LNCAP (cell line): Measurements from ENCODE around the gene MASP1.

Experiments used
- TF ChIP-seq, protein P1 (sequence below): fragments of 450-650 bp; IDR thresholded peaks from 2 replicates; pipeline ENCODE4 v1.5.1; 2017; ENCODE audit warnings: mild to moderate bottlenecking

Gene MASP1

DNA sequence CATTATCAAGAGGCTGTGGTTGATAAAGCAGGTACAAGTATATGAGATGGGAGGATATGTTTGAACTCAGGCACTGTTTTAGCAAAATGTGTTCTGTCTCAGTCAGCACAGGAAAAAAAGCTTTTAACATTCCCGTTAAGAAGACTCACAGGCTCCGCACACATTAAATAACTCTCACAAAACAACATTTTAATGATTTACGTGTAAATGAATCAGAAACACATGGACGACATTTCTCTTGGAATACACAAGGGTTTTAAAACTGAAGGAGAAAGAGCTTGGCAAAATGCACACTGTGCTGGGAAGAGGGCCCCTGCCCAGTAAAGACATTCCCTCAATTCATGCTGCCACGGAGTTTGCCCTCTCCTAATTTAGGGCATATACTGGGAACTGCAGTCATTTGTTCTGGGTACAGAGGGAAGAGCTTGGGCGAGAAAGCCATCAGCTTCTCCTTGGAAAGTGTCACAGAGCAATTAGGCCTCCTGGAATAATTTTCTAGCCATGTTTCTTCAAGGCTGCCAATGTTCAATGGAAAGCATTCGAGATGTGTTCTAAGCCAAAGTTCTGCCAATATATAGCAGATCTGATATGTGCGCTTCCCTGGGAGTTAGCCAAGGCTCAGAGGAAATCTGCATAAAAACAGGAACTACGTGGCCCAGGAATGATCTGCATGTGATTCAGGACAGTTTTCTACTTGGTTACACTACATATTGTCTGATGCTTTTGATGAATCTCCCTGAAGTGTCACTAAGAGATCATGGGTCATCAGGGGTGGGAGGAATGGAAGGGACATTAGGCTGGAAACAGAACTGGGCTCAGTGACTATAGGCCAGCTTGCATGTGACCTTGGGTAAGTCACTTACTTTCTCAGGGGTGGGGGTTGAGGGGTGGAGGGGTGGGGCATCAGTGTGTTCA, 2.2 kb upstream of the MASP1 start:
- TF ChIP-seq, protein P1, sequence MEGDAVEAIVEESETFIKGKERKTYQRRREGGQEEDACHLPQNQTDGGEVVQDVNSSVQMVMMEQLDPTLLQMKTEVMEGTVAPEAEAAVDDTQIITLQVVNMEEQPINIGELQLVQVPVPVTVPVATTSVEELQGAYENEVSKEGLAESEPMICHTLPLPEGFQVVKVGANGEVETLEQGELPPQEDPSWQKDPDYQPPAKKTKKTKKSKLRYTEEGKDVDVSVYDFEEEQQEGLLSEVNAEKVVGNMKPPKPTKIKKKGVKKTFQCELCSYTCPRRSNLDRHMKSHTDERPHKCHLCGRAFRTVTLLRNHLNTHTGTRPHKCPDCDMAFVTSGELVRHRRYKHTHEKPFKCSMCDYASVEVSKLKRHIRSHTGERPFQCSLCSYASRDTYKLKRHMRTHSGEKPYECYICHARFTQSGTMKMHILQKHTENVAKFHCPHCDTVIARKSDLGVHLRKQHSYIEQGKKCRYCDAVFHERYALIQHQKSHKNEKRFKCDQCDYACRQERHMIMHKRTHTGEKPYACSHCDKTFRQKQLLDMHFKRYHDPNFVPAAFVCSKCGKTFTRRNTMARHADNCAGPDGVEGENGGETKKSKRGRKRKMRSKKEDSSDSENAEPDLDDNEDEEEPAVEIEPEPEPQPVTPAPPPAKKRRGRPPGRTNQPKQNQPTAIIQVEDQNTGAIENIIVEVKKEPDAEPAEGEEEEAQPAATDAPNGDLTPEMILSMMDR: no peak

DNA sequence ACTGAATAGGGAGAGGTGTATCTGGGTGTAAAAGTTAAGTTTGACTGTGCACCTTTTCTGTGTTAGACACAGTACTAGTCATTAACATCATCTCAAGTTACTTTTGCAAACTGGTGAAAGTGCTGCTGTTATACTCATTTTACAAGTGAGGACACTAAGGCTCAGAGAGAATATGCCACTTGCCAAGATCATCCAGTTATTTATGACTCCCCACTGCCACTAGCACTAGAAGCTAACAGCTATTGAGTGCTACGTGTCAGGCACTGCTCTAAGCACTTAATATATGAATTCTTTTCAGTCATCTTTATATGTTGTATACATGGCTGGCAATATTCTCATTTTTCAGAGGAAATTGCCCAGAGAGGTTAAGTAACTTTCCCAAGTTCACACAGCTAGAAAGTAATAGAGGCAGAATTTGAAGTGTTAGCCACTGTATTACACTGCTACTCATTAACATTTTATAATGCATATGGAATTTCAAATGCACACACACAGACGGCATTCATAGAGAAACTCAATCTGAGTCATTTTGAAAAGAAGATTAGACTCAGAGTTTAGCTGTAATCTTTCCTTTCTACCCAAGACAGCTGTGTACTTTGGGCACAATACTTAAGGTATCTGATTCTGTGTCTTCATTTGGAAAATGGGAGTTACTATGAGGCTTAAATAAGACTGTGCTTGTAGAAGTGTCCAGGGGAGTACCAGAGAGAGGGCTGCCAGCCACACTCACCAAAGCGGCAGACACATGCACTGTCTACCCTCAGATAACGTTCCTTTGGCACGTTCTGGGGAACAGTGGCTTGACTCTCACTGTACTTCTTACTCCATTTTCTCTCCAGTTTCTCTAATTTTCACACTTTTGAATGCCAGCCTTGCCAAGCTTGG, 1.3 kb upstream of the MASP1 start:
- TF ChIP-seq, protein P1: no peak

DNA sequence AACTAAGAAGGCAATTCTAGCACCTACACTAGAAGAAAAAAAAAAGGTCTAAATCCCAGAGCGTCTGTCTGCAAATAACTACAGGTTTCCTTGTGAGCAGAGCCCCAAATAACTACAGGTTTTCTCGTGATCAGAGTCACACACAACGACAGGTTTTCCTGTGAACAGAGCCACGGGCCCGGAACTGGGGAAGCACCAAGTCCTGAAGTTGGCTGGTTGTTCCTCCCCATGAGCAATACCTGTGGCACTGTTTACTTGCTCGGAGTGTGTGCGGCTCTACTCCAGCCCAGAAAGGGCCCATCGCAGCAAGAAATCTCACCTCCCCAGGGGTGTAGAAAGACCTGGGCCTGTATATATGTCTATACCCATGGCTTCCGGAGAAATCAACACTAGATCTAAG, 644 bp upstream of the MASP1 start:
- TF ChIP-seq, protein P1: no peak

DNA sequence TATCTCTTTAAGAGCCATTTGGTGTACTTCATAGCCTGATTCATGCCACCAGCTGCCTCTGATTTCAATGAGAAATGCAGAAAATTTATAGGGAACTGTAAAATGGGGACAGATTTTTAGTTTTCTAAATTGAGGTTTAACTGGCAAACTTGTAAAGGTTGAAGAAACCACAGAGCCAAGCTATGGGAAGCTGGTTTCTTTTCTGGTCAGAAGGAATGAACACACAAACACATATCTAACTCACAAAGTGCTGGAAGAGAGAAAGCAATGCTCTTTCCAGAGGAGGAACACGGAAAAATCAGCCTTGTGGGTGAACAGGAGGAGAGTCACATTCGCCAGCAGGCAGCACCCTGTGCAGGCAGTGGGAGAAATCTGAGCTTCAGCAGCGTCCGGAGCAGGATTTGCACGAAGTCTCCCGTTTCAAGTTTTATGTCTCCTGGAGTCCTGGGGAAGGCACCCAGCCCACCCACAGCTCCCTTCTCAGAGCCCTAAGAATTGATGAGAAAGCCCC, 481 bp downstream of the MASP1 start:
- TF ChIP-seq, protein P1: no peak

DNA sequence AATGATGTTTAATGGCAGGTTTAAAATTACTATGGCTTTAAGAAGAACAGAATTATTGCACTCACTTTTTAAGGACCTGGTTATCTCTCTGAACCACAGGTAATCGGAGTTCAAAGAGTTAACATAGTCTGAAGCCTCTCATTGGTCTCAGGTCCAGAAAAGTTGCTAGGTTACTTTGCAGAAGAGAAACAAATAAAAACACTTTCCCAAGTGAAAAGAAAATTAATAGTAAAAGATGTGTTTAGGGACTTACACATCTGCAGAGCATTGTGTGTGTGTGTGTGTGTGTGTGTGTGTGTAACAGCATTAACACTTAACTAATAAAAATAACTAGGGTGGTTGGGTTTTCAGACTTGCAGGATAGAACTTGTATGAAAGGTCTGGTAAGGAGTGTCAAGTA, 1.0 kb downstream of the MASP1 start:
- TF ChIP-seq, protein P1: no peak

DNA sequence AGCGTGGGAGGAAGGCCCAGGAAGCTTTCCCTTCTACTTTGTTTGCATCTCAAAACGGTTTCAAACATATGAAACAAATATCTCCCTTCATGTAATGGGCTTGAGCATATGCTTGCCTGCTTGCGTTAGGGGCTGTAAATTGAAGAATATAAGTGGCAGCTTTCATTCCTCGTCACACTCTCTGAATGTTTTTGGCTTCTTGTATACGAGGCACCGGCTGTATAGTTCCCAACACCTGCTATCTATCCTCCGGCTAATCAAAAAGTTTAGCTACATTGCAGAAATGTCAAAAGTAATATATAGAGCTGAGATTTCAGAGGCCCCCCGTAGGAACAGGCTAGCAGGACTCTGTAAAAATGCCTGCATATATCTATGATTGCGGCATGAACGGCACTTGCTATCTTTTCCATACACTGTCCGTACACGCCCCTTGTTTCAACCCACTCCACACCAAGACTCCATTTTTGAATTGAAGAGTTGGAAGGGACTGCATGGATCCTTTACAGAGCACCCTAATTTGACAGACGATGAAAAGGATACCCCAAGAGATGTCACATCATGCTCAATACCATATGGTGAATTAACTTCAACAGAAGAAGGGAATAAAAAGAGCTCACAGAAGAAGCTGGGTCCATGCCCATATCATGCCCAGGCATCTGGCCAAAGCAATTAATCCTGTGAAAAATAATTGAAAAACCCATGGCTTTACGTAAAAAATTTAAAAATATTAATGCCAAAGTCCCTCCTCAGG, 2.5 kb downstream of the MASP1 start:
- TF ChIP-seq, protein P1: no peak
